ENCODE data around the gene RBBP7. TPM values are rescaled to one million over a fixed set of nuclear protein-coding genes. Genes with fewer than 3 reads are reported as not detected.

Gene RBBP7
- total and polyA plus RNA-seq, 4 donors: 52.3 to 117 (median 83.7) TPM

GRCh38 chrX:16834806-16835205 lies 35.4 kb downstream of the RBBP7 start:
- peaks cover 0 to 3% (median 0%) of the 10 kb centered on the region in 4 donors for H3K9me3 ChIP-seq (ENCODE audit: control insufficient read depth in 4 of 4, insufficient read depth in 3 of 4, low read length in 3 of 4)
- no peak overlapping the region for H3K4me3 ChIP-seq
- H3K4me1 ChIP-seq (ENCODE audit: control insufficient read depth in 5 of 5, insufficient read depth in 5 of 5, low read length in 5 of 5): peaks cover 0 to 2% (median 0%) of the 10 kb centered on the region in 5 donors
- no peak overlapping the region for H3K9ac ChIP-seq (ENCODE audit: insufficient read depth in 1 of 2, low read length in 2 of 2)
- ATAC-seq (ENCODE audit: insufficient read depth, low FRiP score): no peak
- no peak overlapping the region for H3K27ac ChIP-seq (ENCODE audit: low read depth in 1 of 2, low read length in 1 of 2)
- peaks cover 0 to 23% (median 13%) of the 10 kb centered on the region in 4 donors for H3K36me3 ChIP-seq (ENCODE audit: control insufficient read depth in 4 of 4, insufficient read depth in 4 of 4, low read length in 4 of 4)
- no peak for DNase-seq
- 94% methylated on average over 6 of the region's 6 CpGs for WGBS, 2 donors
- no peak for TF ChIP-seq CTCF (IDR thresholded peaks at IDR 0.05; ENCODE audit: control extremely low read depth, extremely low read depth)
- peaks cover 0 to 28% (median 26%) of the 10 kb centered on the region in 3 donors for H3K27me3 ChIP-seq (ENCODE audit: control insufficient read depth in 3 of 3, insufficient read depth in 3 of 3, low read length in 2 of 3)

- Histone ChIP-seq H3K27ac (ENCODE audit: low read depth in 1 of 2, low read length in 1 of 2) (no peak overlapping the region), H3K4me1 (ENCODE audit: control insufficient read depth in 5 of 5, insufficient read depth in 5 of 5, low read length in 5 of 5) (peaks cover 0 to 3% (median 0%) of the 10 kb centered on the region in 5 donors), H3K27me3 (ENCODE audit: control insufficient read depth in 3 of 3, insufficient read depth in 3 of 3, low read length in 2 of 3) (peaks cover 0 to 33% (median 22%) of the 10 kb centered on the region in 3 donors), H3K36me3 (ENCODE audit: control insufficient read depth in 4 of 4, insufficient read depth in 4 of 4, low read length in 4 of 4) (peaks cover 0 to 19% (median 11%) of the 10 kb centered on the region in 4 donors), H3K9me3 (ENCODE audit: control insufficient read depth in 4 of 4, insufficient read depth in 3 of 4, low read length in 3 of 4) (peaks cover 0 to 3% (median 0%) of the 10 kb centered on the region in 4 donors), H3K9ac (ENCODE audit: insufficient read depth in 1 of 2, low read length in 2 of 2) (no peak overlapping the region), H3K4me3 (no peak overlapping the region)
- no peak for TF ChIP-seq CTCF (IDR thresholded peaks at IDR 0.05; ENCODE audit: control extremely low read depth, extremely low read depth)
- 91% methylated on average over 5 of the region's 5 CpGs for WGBS, 2 donors
- ATAC-seq (ENCODE audit: insufficient read depth, low FRiP score): no peak
- DNase-seq: no peak
Observed at GRCh38 chrX:16832301-16832700, 37.9 kb downstream of the RBBP7 start.

- ATAC-seq (ENCODE audit: insufficient read depth, low FRiP score) (no peak), DNase-seq (peak in 2 of 3 donors; percentile 66 to 74)
- no peak overlapping the region for H3K4me3 ChIP-seq
- peaks cover 0 to 14% (median 5%) of the 10 kb centered on the region in 4 donors for H3K36me3 ChIP-seq (ENCODE audit: control insufficient read depth in 4 of 4, insufficient read depth in 4 of 4, low read length in 4 of 4)
- WGBS, 2 donors: 24 to 64% methylated on average over 6 of the region's 6 CpGs
- no peak for TF ChIP-seq CTCF (IDR thresholded peaks at IDR 0.05; ENCODE audit: control extremely low read depth, extremely low read depth)
- no peaks in the 10 kb centered on the region for H3K9me3 ChIP-seq (ENCODE audit: control insufficient read depth in 4 of 4, insufficient read depth in 3 of 4, low read length in 3 of 4)
- H3K27ac ChIP-seq (ENCODE audit: low read depth in 1 of 2, low read length in 1 of 2): peak overlapping the region in 1 of 2 donors; percentile 42
- H3K27me3 ChIP-seq (ENCODE audit: control insufficient read depth in 3 of 3, insufficient read depth in 3 of 3, low read length in 2 of 3): peaks cover 0 to 20% (median 18%) of the 10 kb centered on the region in 3 donors
- H3K9ac ChIP-seq (ENCODE audit: insufficient read depth in 1 of 2, low read length in 2 of 2): peak overlapping the region; percentile 30 to 43
- H3K4me1 ChIP-seq (ENCODE audit: control insufficient read depth in 5 of 5, insufficient read depth in 5 of 5, low read length in 5 of 5): peaks cover 0 to 3% (median 0%) of the 10 kb centered on the region in 5 donors
Observed at GRCh38 chrX:16828124-16828908, 41.8 kb downstream of the RBBP7 start.

Data from lung (tissue), 12 donors.